Right lobe of liver (tissue), 4 donors: Measurements from ENCODE around the gene EREG.

ENCODE experiments used
- POLR2A ChIP-seq: fragments of 450-650 bp; IDR thresholded peaks from one replicate; pipeline ENCODE4 v1.6.1; 2017; ENCODE audit warnings: antibody characterized with exemption, mild to moderate bottlenecking
- TF ChIP-seq, protein P1 (sequence below), 4 donors: fragments of 200-600 bp in 3 of 4; fragments of 450-650 bp in 1 of 4; IDR thresholded peaks; one replicate each; pipeline versions ENCODE4 v1.5.1 to v1.8.0; 2016 to 2022; ENCODE audit warnings: antibody characterized with exemption in 4 of 4, mild to moderate bottlenecking in 2 of 4
- donor health status: DM: no; HTN: no; CAD: no.
- donor health status: DM: no; HTN: no; CAD: no.
- donor health status: DM: no; HTN: yes; CAD: no.

DNA sequence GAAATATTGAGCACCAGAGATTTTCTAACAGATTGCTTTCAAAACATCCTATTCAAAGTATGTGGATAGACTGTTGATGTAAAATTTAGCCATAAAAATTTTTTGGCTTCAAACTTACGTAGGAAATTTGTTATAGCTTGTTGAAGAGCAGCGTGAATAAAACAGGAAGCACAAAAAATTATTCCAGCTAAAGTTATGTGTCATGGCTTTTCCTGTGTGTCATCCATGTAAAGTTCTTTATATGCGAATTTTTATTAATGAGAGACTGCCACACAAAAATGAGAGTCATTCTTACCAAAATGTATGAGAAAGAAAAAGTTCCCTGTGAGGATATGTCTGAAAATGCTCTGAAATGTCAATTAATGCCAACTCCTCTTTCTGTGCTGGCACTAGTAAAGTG is 37.2 kb upstream of the EREG start:
- TF ChIP-seq POLR2A = no peak
- TF ChIP-seq, protein P1, sequence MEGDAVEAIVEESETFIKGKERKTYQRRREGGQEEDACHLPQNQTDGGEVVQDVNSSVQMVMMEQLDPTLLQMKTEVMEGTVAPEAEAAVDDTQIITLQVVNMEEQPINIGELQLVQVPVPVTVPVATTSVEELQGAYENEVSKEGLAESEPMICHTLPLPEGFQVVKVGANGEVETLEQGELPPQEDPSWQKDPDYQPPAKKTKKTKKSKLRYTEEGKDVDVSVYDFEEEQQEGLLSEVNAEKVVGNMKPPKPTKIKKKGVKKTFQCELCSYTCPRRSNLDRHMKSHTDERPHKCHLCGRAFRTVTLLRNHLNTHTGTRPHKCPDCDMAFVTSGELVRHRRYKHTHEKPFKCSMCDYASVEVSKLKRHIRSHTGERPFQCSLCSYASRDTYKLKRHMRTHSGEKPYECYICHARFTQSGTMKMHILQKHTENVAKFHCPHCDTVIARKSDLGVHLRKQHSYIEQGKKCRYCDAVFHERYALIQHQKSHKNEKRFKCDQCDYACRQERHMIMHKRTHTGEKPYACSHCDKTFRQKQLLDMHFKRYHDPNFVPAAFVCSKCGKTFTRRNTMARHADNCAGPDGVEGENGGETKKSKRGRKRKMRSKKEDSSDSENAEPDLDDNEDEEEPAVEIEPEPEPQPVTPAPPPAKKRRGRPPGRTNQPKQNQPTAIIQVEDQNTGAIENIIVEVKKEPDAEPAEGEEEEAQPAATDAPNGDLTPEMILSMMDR (IDR thresholded peaks at IDR 0.05) = no peak
